SK-N-SH (cell line): Measurements from ENCODE around the gene SLC16A10. TPM values are rescaled to one million over a fixed set of nuclear protein-coding genes. Genes with fewer than 3 reads are reported as not detected.

Experiments
- CTCF ChIA-PET: fragments of 300-600, 350-600 bp; formaldehyde crosslinking; extraction: SDS; loops from one replicate; lab custom pipeline; 2021; lab: Yijun Ruan, JAX
- POLR2A ChIA-PET: fragments of 350-600 bp; sonication (Branson Sonifier 250); formaldehyde crosslinking; extraction: SDS; loops from one replicate; lab custom pipeline; 2020; ENCODE audit warnings: antibody characterized with exemption, inconsistent platforms; lab: Yijun Ruan, JAX
- DNase-seq: peaks from one replicate; pipeline ENCODE4 v3.0.0; 2012
- H2AFZ ChIP-seq: fragments of 200-600 bp; sonication (generic); 2 replicates; pipeline ENCODE4 v1.8.1; 2016; ENCODE audit warnings: antibody characterized with exemption, mild to moderate bottlenecking, low read depth
- H3F3A ChIP-seq: fragments of 200-600 bp; sonication (generic); replicated peaks from 2 replicates; pipeline ENCODE3; 2016; ENCODE audit warnings: antibody characterized with exemption, mild to moderate bottlenecking; ENCODE audit not compliant: insufficient read depth
- H3K27ac ChIP-seq, 2 experiments: fragments of 200-500 bp in 1 of 2; fragments of 200-600 bp in 1 of 2; sonication (Bioruptor generic) in 1 of 2; sonication (generic), shearing (Covaris generic) in 1 of 2; 2 replicates each; pipeline versions ENCODE4 v1.5.1 to v1.6.1; 2014 to 2016; ENCODE audit warnings: low read depth in 2 of 2, inconsistent platforms in 1 of 2, low read length in 1 of 2, mild to moderate bottlenecking in 1 of 2, mixed read lengths in 1 of 2
- H3K27me3 ChIP-seq: fragments of 200-600 bp; sonication (generic), shearing (Covaris generic); 2 replicates; pipeline ENCODE4 v1.6.1; 2016; ENCODE audit warnings: mixed run types; ENCODE audit not compliant: insufficient read depth
- H3K36me3 ChIP-seq, 2 experiments: fragments of 200-500 bp in 1 of 2; fragments of 200-600 bp in 1 of 2; sonication (Bioruptor generic) in 1 of 2; sonication (generic) in 1 of 2; replicated peaks in 1 of 2; 2 replicates each; pipeline versions ENCODE3 to v1.5.1; 2014 to 2016; ENCODE audit warnings: low read length in 1 of 2, mild to moderate bottlenecking in 1 of 2; ENCODE audit not compliant: insufficient read depth in 2 of 2, control insufficient read depth in 1 of 2
- H3K4me1 ChIP-seq, 2 experiments: fragments of 200-500 bp in 1 of 2; fragments of 200-600 bp in 1 of 2; sonication (Bioruptor generic) in 1 of 2; sonication (generic), shearing (Covaris generic) in 1 of 2; 2 replicates each; pipeline versions ENCODE4 v1.5.1 to v1.6.1; 2014 to 2016; ENCODE audit warnings: low read depth in 1 of 2, low read length in 1 of 2, mixed run types in 1 of 2; ENCODE audit not compliant: insufficient read depth in 2 of 2, control insufficient read depth in 1 of 2
- H3K4me2 ChIP-seq: fragments of 200-600 bp; sonication (generic), shearing (Covaris generic); 2 replicates; pipeline ENCODE4 v1.6.1; 2017; ENCODE audit warnings: mixed run types
- H3K4me3 ChIP-seq, 2 experiments: fragments of 200-500 bp in 1 of 2; fragments of 200-600 bp in 1 of 2; sonication (Bioruptor generic) in 1 of 2; sonication (generic), shearing (Covaris generic) in 1 of 2; 2 replicates each; pipeline versions ENCODE4 v1.5.1 to v1.8.1; 2014 to 2016; ENCODE audit warnings: low read depth in 2 of 2, inconsistent platforms in 1 of 2, low read length in 1 of 2, mild to moderate bottlenecking in 1 of 2, mixed read lengths in 1 of 2, moderate library complexity in 1 of 2
- H3K79me2 ChIP-seq: fragments of 200-600 bp; sonication (generic); 2 replicates; pipeline ENCODE4 v1.8.1; 2017; ENCODE audit warnings: mild to moderate bottlenecking; ENCODE audit not compliant: insufficient read depth
- H3K9ac ChIP-seq: fragments of 200-600 bp; sonication (generic); 2 replicates; pipeline ENCODE4 v1.6.1; 2017; ENCODE audit warnings: mixed run types
- H3K9me2 ChIP-seq: fragments of 200-600 bp; sonication (generic); 2 replicates; pipeline ENCODE4 v1.6.1; 2017; ENCODE audit warnings: mixed run types
- H3K9me3 ChIP-seq: fragments of 200-600 bp; sonication (generic); 2 replicates; pipeline ENCODE4 v1.6.1; 2017; ENCODE audit warnings: mixed run types, mild to moderate bottlenecking, moderate library complexity
- H4K20me1 ChIP-seq: fragments of 200-600 bp; sonication (generic); 2 replicates; pipeline ENCODE4 v1.6.1; 2017; ENCODE audit warnings: mild to moderate bottlenecking, mixed run types; ENCODE audit not compliant: insufficient read depth
- CTCF ChIP-seq: fragments of 200-600 bp; sonication (generic); IDR thresholded peaks from 2 replicates; pipeline ENCODE4 v1.6.1; 2017; ENCODE audit warnings: antibody characterized with exemption, mild to moderate bottlenecking, moderate library complexity
- EZH2phosphoT487 ChIP-seq: fragments of 200-600 bp; sonication (generic); IDR thresholded peaks from 2 replicates; pipeline ENCODE4 v1.6.1; 2017; ENCODE audit warnings: low read depth, mixed run types, mild to moderate bottlenecking, antibody characterized with exemption, moderate library complexity, borderline replicate concordance
- FOXJ3 ChIP-seq: sonication (generic); formaldehyde crosslinking; IDR thresholded peaks from 2 replicates; pipeline ENCODE4 v1.5.1; 2020; ENCODE audit warnings: mild to moderate bottlenecking, missing genetic modification reagents
- FOXM1 ChIP-seq: IDR thresholded peaks from 2 replicates; pipeline ENCODE4 v1.4.0; 2012; ENCODE audit warnings: low read depth, mild to moderate bottlenecking
- IRF3 ChIP-seq: fragments of 150-350 bp; IDR thresholded peaks from 2 replicates; pipeline ENCODE4 v1.6.1; 2016; ENCODE audit warnings: mild to moderate bottlenecking, low read depth, low read length
- JUND ChIP-seq: IDR thresholded peaks from 2 replicates; pipeline ENCODE4 v1.4.0; 2012
- MAX ChIP-seq: IDR thresholded peaks from 2 replicates; pipeline ENCODE4 v1.4.0; 2012; ENCODE audit warnings: low read depth
- NFIC ChIP-seq: IDR thresholded peaks from 2 replicates; pipeline ENCODE4 v1.4.0; 2012; ENCODE audit warnings: borderline replicate concordance
- NRF1 ChIP-seq: IDR thresholded peaks from 2 replicates; pipeline ENCODE4 v1.6.1; 2012; ENCODE audit warnings: low read depth, mild to moderate bottlenecking, low read length
- PBX3 ChIP-seq: IDR thresholded peaks from 2 replicates; pipeline ENCODE4; 2012
- RAD21 ChIP-seq: IDR thresholded peaks from 2 replicates; pipeline ENCODE4 v1.6.1; 2012; ENCODE audit warnings: mild to moderate bottlenecking, low read length
- RFX5 ChIP-seq: IDR thresholded peaks from 2 replicates; pipeline ENCODE4 v1.6.1; 2012; ENCODE audit warnings: mild to moderate bottlenecking, improper control_type of control experiment, low read length
- RXRA ChIP-seq: IDR thresholded peaks from 2 replicates; pipeline ENCODE4 v1.4.0; 2012; ENCODE audit warnings: low read depth, mild to moderate bottlenecking, borderline replicate concordance
- TAF1 ChIP-seq: IDR thresholded peaks from 2 replicates; pipeline ENCODE4 v1.6.1; 2012; ENCODE audit warnings: low read depth, mild to moderate bottlenecking, low read length, moderate library complexity, borderline replicate concordance
- TCF12 ChIP-seq: IDR thresholded peaks from 2 replicates; pipeline ENCODE4 v1.4.0; 2012
- TEAD4 ChIP-seq: IDR thresholded peaks from 2 replicates; pipeline ENCODE4 v1.4.0; 2012; ENCODE audit warnings: mild to moderate bottlenecking, borderline replicate concordance; ENCODE audit not compliant: insufficient read depth
- YY1 ChIP-seq: IDR thresholded peaks from 2 replicates; pipeline ENCODE4 v1.4.0; 2012; ENCODE audit warnings: low read depth, mild to moderate bottlenecking
- WGBS: methylation state at CpG from one replicate; pipeline ENCODE4 v1.1.6; 2017; ENCODE audit warnings: low lambda C conversion rate; 5-methylcytosine and 5-hydroxymethylcytosine counted together
- polyA plus RNA-seq, 3 experiments: library from polyadenylated mRNA; depleted of rRNA; stranded (reverse); fragments of >200 nt; gene quantifications; 2 replicates each; pipeline ENCODE4 v1.2.3, GENCODE V29; 2012
- TF ChIP-seq, protein P1 (sequence below): IDR thresholded peaks from 2 replicates; pipeline ENCODE4 v1.4.0; 2012; ENCODE audit warnings: low read depth, borderline replicate concordance

SLC16A10 gene
- polyA plus RNA-seq, 1 of the 3 experiments (the other 2 are of a cell fraction), result 0.12 TPM

- DNase-seq, result no peak
- ChIA-PET POLR2A (no interaction called here), CTCF (interaction anchor here (0.8 kb wide), 1 partner anchor 33 kb away, joined by 3 read pairs; no protein-coding TSS in a partner anchor)
- no peak overlapping the region for H3K27ac ChIP-seq
- H3K4me2 ChIP-seq, result no peak overlapping the region
- no peaks in the 10 kb centered on the region for H3K79me2 ChIP-seq
- no peaks in the 10 kb centered on the region for H3K9me2 ChIP-seq
- H3K4me1 ChIP-seq, result no peaks in the 10 kb centered on the region
- no peaks in the 10 kb centered on the region for H3F3A ChIP-seq
- H3K9ac ChIP-seq, result no peak overlapping the region
- H3K4me3 ChIP-seq, result no peak overlapping the region
- H3K27me3 ChIP-seq, result no peaks in the 10 kb centered on the region
- H2AFZ ChIP-seq, result no peak overlapping the region
- H3K36me3 ChIP-seq, result no peaks in the 10 kb centered on the region
- H4K20me1 ChIP-seq, result no peaks in the 10 kb centered on the region
- TF ChIP-seq JUND, result no peak
- TF ChIP-seq RXRA, result no peak
- TF ChIP-seq MAX, result no peak
- TF ChIP-seq TAF1, result no peak
- TF ChIP-seq PBX3, result no peak
- TF ChIP-seq CTCF, result no peak
- no peak for TF ChIP-seq RFX5
- TF ChIP-seq EZH2phosphoT487, result no peak
- TF ChIP-seq NRF1, result no peak
- TF ChIP-seq YY1, result no peak
- TF ChIP-seq FOXM1, result no peak
- no peak for TF ChIP-seq FOXJ3 (CRISPR knock-in tag)
- TF ChIP-seq, protein P1, sequence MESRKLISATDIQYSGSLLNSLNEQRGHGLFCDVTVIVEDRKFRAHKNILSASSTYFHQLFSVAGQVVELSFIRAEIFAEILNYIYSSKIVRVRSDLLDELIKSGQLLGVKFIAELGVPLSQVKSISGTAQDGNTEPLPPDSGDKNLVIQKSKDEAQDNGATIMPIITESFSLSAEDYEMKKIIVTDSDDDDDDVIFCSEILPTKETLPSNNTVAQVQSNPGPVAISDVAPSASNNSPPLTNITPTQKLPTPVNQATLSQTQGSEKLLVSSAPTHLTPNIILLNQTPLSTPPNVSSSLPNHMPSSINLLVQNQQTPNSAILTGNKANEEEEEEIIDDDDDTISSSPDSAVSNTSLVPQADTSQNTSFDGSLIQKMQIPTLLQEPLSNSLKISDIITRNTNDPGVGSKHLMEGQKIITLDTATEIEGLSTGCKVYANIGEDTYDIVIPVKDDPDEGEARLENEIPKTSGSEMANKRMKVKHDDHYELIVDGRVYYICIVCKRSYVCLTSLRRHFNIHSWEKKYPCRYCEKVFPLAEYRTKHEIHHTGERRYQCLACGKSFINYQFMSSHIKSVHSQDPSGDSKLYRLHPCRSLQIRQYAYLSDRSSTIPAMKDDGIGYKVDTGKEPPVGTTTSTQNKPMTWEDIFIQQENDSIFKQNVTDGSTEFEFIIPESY, result no peak
- TF ChIP-seq TEAD4, result no peak
- no peak for TF ChIP-seq IRF3
- no peak for TF ChIP-seq TCF12
- no peak for TF ChIP-seq NFIC
- TF ChIP-seq RAD21, result no peak
- no peaks in the 10 kb centered on the region for H3K9me3 ChIP-seq
- 77% methylated on average over 6 of the region's 6 CpGs for WGBS
These were observed 89.8 kb downstream of the SLC16A10 start for GRCh38 chr6:111177131-111177530.
